ENCODE data around the gene DOLPP1. TPM values are rescaled to one million over a fixed set of nuclear protein-coding genes. Genes with fewer than 3 reads are reported as not detected.
A peak's percentile ranks its signal among the peaks of the same experiment; 100 is the strongest.

Gene DOLPP1
- total RNA-seq, 2 experiments from 2014 or later = 13.9 to 15.3 TPM

GRCh38 chr9:129079829-129080228 lies 1.1 kb upstream of the DOLPP1 start:
- intact Hi-C loops (cut with micrococcal nuclease) = no loop called here

GRCh38 chr9:129080298-129080600 lies 662 bp upstream of the DOLPP1 start:
- no peak for DNase-seq
- CTCF ChIA-PET = interaction anchor here (0.7 to 1.6 kb wide), 4 partner anchors 50 to 378 kb away, joined by 3 to 11 read pairs (median 4); partner anchors contain the start of gene PKN3
- Mint-ChIP-seq H3K36me3 (no peaks in the 10 kb centered on the region), H3K27me3 (no peaks in the 10 kb centered on the region), H3K4me1 (ENCODE audit: low read depth) (peaks cover 17% of the 10 kb centered on the region), H3K4me3 (peak overlapping the region; percentile 83), H3K27ac (no peak overlapping the region), H3K9me3 (no peaks in the 10 kb centered on the region)
- POLR2A ChIA-PET = interaction anchor here (1.2 to 1.8 kb wide), 2 partner anchors 10 to 31 kb away, joined by 3 to 8 read pairs; partner anchors contain the start of genes CRAT and PTPA
- intact Hi-C loops (cut with micrococcal nuclease) = no loop called here

More at GRCh38 chr9:129079829-129080228, 1.1 kb upstream of the DOLPP1 start:
- H3K27ac Mint-ChIP-seq = no peak overlapping the region
- DNase-seq = no peak
- POLR2A ChIA-PET = interaction anchor here (1.8 kb wide), 1 partner anchor 31 kb away, joined by 8 read pairs; the partner anchor contains the start of genes CRAT and PTPA
- no peaks in the 10 kb centered on the region for H3K9me3 Mint-ChIP-seq
- no peaks in the 10 kb centered on the region for H3K36me3 Mint-ChIP-seq
- H3K4me3 Mint-ChIP-seq = peak overlapping the region; percentile 83
- no peaks in the 10 kb centered on the region for H3K27me3 Mint-ChIP-seq
- peaks cover 17% of the 10 kb centered on the region for H3K4me1 Mint-ChIP-seq (ENCODE audit: low read depth)
- CTCF ChIA-PET = interaction anchor here (1.4 kb wide), 1 partner anchor 378 kb away, joined by 3 read pairs; the partner anchor contains the start of gene PKN3

- DNase-seq = no peak
- Mint-ChIP-seq H3K36me3 (no peaks in the 10 kb centered on the region), H3K4me3 (peak overlapping the region; percentile 83), H3K4me1 (ENCODE audit: low read depth) (peaks cover 17% of the 10 kb centered on the region), H3K9me3 (no peaks in the 10 kb centered on the region), H3K27ac (peak overlapping the region; percentile 42), H3K27me3 (no peaks in the 10 kb centered on the region)
- ChIA-PET CTCF (interaction anchor here (1.4 to 1.6 kb wide), 2 partner anchors 50 to 52 kb away, joined by 5 to 11 read pairs; no protein-coding TSS in a partner anchor), POLR2A (interaction anchor here (1.2 to 1.8 kb wide), 2 partner anchors 9 to 30 kb away, joined by 3 to 8 read pairs; partner anchors contain the start of genes CRAT and PTPA)
- intact Hi-C loops (cut with micrococcal nuclease) = loop anchor here (1.0 kb wide), 2 partner anchors 30 to 45 kb away; partner anchors contain the start of genes MIGA2 and PTPA
Measured at GRCh38 chr9:129081388-129081904, 535 bp downstream of the DOLPP1 start.

- POLR2A ChIA-PET = no interaction called here
- peaks cover 5% of the 10 kb centered on the region for H3K36me3 Mint-ChIP-seq
- H3K27ac Mint-ChIP-seq = no peak overlapping the region
- no peaks in the 10 kb centered on the region for H3K9me3 Mint-ChIP-seq
- H3K4me1 Mint-ChIP-seq (ENCODE audit: low read depth) = peaks cover 17% of the 10 kb centered on the region
- no peaks in the 10 kb centered on the region for H3K27me3 Mint-ChIP-seq
- no peak overlapping the region for H3K4me3 Mint-ChIP-seq
- intact Hi-C loops (cut with micrococcal nuclease) = no loop called here
- DNase-seq = no peak
- CTCF ChIA-PET = interaction anchor here (0.7 kb wide), 1 partner anchor 50 kb away, joined by 3 read pairs; no protein-coding TSS in a partner anchor
Measured at GRCh38 chr9:129084087-129084486, 3.2 kb downstream of the DOLPP1 start.

GRCh38 chr9:129089246-129089645 lies 8.3 kb downstream of the DOLPP1 start:
- Mint-ChIP-seq H3K27me3 (no peaks in the 10 kb centered on the region), H3K27ac (no peak overlapping the region), H3K4me3 (no peak overlapping the region), H3K36me3 (peaks cover 5% of the 10 kb centered on the region), H3K9me3 (no peaks in the 10 kb centered on the region), H3K4me1 (ENCODE audit: low read depth) (no peaks in the 10 kb centered on the region)
- ChIA-PET CTCF (no interaction called here), POLR2A (no interaction called here)
- intact Hi-C loops (cut with micrococcal nuclease) = no loop called here
- DNase-seq = no peak

GRCh38 chr9:129093602-129094386 lies 12.9 kb downstream of the DOLPP1 start:
- intact Hi-C loops (cut with micrococcal nuclease) = no loop called here
- ChIA-PET POLR2A (no interaction called here), CTCF (no interaction called here)
- H3K36me3 Mint-ChIP-seq = peaks cover 2% of the 10 kb centered on the region
- H3K9me3 Mint-ChIP-seq = no peaks in the 10 kb centered on the region
- H3K4me1 Mint-ChIP-seq (ENCODE audit: low read depth) = no peaks in the 10 kb centered on the region
- H3K27ac Mint-ChIP-seq = no peak overlapping the region
- H3K27me3 Mint-ChIP-seq = no peaks in the 10 kb centered on the region
- H3K4me3 Mint-ChIP-seq = no peak overlapping the region
- DNase-seq = no peak

GRCh38 chr9:129094387-129095169 lies 13.7 kb downstream of the DOLPP1 start:
- DNase-seq = no peak
- POLR2A ChIA-PET = no interaction called here
- H3K36me3 Mint-ChIP-seq = peaks cover 2% of the 10 kb centered on the region
- no peaks in the 10 kb centered on the region for H3K27me3 Mint-ChIP-seq
- H3K4me3 Mint-ChIP-seq = no peak overlapping the region
- H3K4me1 Mint-ChIP-seq (ENCODE audit: low read depth) = no peaks in the 10 kb centered on the region
- intact Hi-C loops (cut with micrococcal nuclease) = no loop called here
- CTCF ChIA-PET = no interaction called here
- H3K9me3 Mint-ChIP-seq = no peaks in the 10 kb centered on the region
- no peak overlapping the region for H3K27ac Mint-ChIP-seq

- DNase-seq = no peak
- Mint-ChIP-seq H3K27me3 (no peaks in the 10 kb centered on the region), H3K9me3 (no peaks in the 10 kb centered on the region), H3K36me3 (peaks cover 2% of the 10 kb centered on the region), H3K4me1 (ENCODE audit: low read depth) (no peaks in the 10 kb centered on the region), H3K27ac (no peak overlapping the region), H3K4me3 (no peak overlapping the region)
- ChIA-PET CTCF (no interaction called here), POLR2A (no interaction called here)
- intact Hi-C loops (cut with micrococcal nuclease) = no loop called here
Measured at GRCh38 chr9:129095170-129095667, 14.3 kb downstream of the DOLPP1 start.

GRCh38 chr9:129095908-129096307 lies 15.0 kb downstream of the DOLPP1 start:
- Mint-ChIP-seq H3K27me3 (no peaks in the 10 kb centered on the region), H3K27ac (no peak overlapping the region), H3K36me3 (peaks cover 2% of the 10 kb centered on the region), H3K9me3 (no peaks in the 10 kb centered on the region), H3K4me3 (no peak overlapping the region), H3K4me1 (ENCODE audit: low read depth) (no peaks in the 10 kb centered on the region)
- CTCF ChIA-PET = no interaction called here
- intact Hi-C loops (cut with micrococcal nuclease) = no loop called here
- no peak for DNase-seq
- POLR2A ChIA-PET = no interaction called here

- Mint-ChIP-seq H3K4me3 (no peak overlapping the region), H3K9me3 (no peaks in the 10 kb centered on the region), H3K27ac (no peak overlapping the region), H3K4me1 (ENCODE audit: low read depth) (no peaks in the 10 kb centered on the region), H3K27me3 (no peaks in the 10 kb centered on the region), H3K36me3 (peaks cover 2% of the 10 kb centered on the region)
- ChIA-PET POLR2A (interaction anchor here (0.6 kb wide), 1 partner anchor 727 kb away, joined by 3 read pairs; no protein-coding TSS in a partner anchor), CTCF (interaction anchor here (1.5 kb wide), 1 partner anchor 34 kb away, joined by 3 read pairs; no protein-coding TSS in a partner anchor)
- intact Hi-C loops (cut with micrococcal nuclease) = no loop called here
- DNase-seq = no peak
Measured at GRCh38 chr9:129097671-129098306, 16.9 kb downstream of the DOLPP1 start.

GRCh38 chr9:129098328-129098727 lies 17.4 kb downstream of the DOLPP1 start:
- ChIA-PET POLR2A (interaction anchor here (0.6 kb wide), 1 partner anchor 727 kb away, joined by 3 read pairs; no protein-coding TSS in a partner anchor), CTCF (interaction anchor here (1.5 kb wide), 1 partner anchor 33 kb away, joined by 3 read pairs; no protein-coding TSS in a partner anchor)
- H3K4me3 Mint-ChIP-seq = no peak overlapping the region

More at GRCh38 chr9:129098328-129098727, 17.4 kb downstream of the DOLPP1 start:
- H3K9me3 Mint-ChIP-seq = no peaks in the 10 kb centered on the region
- H3K27ac Mint-ChIP-seq = no peak overlapping the region
- H3K4me1 Mint-ChIP-seq (ENCODE audit: low read depth) = no peaks in the 10 kb centered on the region
- H3K36me3 Mint-ChIP-seq = peaks cover 2% of the 10 kb centered on the region
- no peaks in the 10 kb centered on the region for H3K27me3 Mint-ChIP-seq
- DNase-seq = no peak
- intact Hi-C loops (cut with micrococcal nuclease) = no loop called here
